Keratinocyte (primary cell): ENCODE results near the gene HSPBP1. TPM values are rescaled to one million over a fixed set of nuclear protein-coding genes. Genes with fewer than 3 reads are reported as not detected.

Experiments
- DNase-seq: peaks from one replicate; pipeline ENCODE4 v3.0.0-alpha.2; 2011; ENCODE audit warnings: low read depth, missing footprints, low spot score
- FAIRE-seq: peaks from 2 replicates; lab custom pipeline; 2011; peaks lifted over from hg19 to GRCh38; lab: Jason Lieb, UNC
- H2AFZ ChIP-seq: 2 replicates; pipeline ENCODE4 v1.6.0; 2012; ENCODE audit warnings: low read length, control low read depth, inconsistent platforms; ENCODE audit not compliant: control insufficient read depth
- H3K27ac ChIP-seq: 2 replicates; pipeline ENCODE4 v1.5.1; 2011; ENCODE audit warnings: low read length; ENCODE audit not compliant: control insufficient read depth, insufficient read depth
- H3K27me3 ChIP-seq: 3 replicates; pipeline ENCODE4 v1.6.0; 2011; ENCODE audit warnings: low read length; ENCODE audit not compliant: control insufficient read depth, insufficient read depth; ENCODE audit errors: extremely low read depth
- H3K36me3 ChIP-seq, 2 experiments: 2 replicates in 1 of 2; 3 replicates in 1 of 2; pipeline ENCODE4 v1.5.1; 2011; ENCODE audit warnings: low read length in 2 of 2, mild to moderate bottlenecking in 1 of 2; ENCODE audit not compliant: control insufficient read depth in 2 of 2, insufficient read depth in 2 of 2; ENCODE audit errors: extremely low read depth in 1 of 2
- H3K4me1 ChIP-seq: 3 replicates; pipeline ENCODE4 v1.5.1; 2011; ENCODE audit warnings: low read length; ENCODE audit not compliant: control insufficient read depth, insufficient read depth; ENCODE audit errors: extremely low read depth
- H3K4me2 ChIP-seq: 3 replicates; pipeline ENCODE4 v1.6.0; 2011; ENCODE audit warnings: low read depth, low read length; ENCODE audit not compliant: control insufficient read depth, insufficient read depth; ENCODE audit errors: extremely low read depth
- H3K4me3 ChIP-seq, 3 experiments: fragments of 200-600 bp in 1 of 3; sonication (generic) in 1 of 3; 2 replicates in 2 of 3; 3 replicates in 1 of 3; pipeline ENCODE4 v1.5.1; 2011 to 2016; ENCODE audit warnings: low read length in 3 of 3, mild to moderate bottlenecking in 3 of 3, control low read depth in 2 of 3, inconsistent platforms in 1 of 3, low read depth in 1 of 3, mixed read lengths in 1 of 3, mixed run types in 1 of 3, moderate library complexity in 1 of 3; ENCODE audit not compliant: control insufficient read depth in 2 of 3, insufficient read depth in 2 of 3; ENCODE audit errors: extremely low read depth in 1 of 3
- H3K79me2 ChIP-seq: 2 replicates; pipeline ENCODE4 v1.6.0; 2012; ENCODE audit warnings: low read length; ENCODE audit not compliant: control insufficient read depth, insufficient read depth
- H3K9ac ChIP-seq: 3 replicates; pipeline ENCODE4 v1.6.0; 2011; ENCODE audit warnings: low read length; ENCODE audit not compliant: control insufficient read depth, insufficient read depth; ENCODE audit errors: extremely low read depth
- H3K9me1 ChIP-seq: 3 replicates; pipeline ENCODE4 v1.6.0; 2011; ENCODE audit warnings: low read length; ENCODE audit not compliant: control insufficient read depth, insufficient read depth; ENCODE audit errors: extremely low read depth
- H3K9me3 ChIP-seq: 2 replicates; pipeline ENCODE4 v1.5.1; 2012; ENCODE audit warnings: low read depth, low read length; ENCODE audit not compliant: control insufficient read depth
- H4K20me1 ChIP-seq: 3 replicates; pipeline ENCODE4 v1.6.0; 2011; ENCODE audit warnings: low read length; ENCODE audit not compliant: control insufficient read depth, insufficient read depth; ENCODE audit errors: extremely low read depth
- EZH2 ChIP-seq: IDR thresholded peaks from one replicate; pipeline ENCODE4 v1.6.1; 2012; ENCODE audit warnings: inconsistent platforms, mild to moderate bottlenecking, low read length, moderate library complexity
- dilution Hi-C: fragments of 300-500 bp; cut with MboI; formaldehyde crosslinking; loops from one replicate; pipeline ENCODE4 v1.7.0; 2020; ENCODE audit warnings: low sequenced_read_pairs; ENCODE audit not compliant: extremely low pct_ligation_motif_present
- polyA plus RNA-seq, 5 experiments: library from polyadenylated mRNA; depleted of rRNA in 3 of 5; stranded (reverse) in 3 of 5; stranded (forward) in 1 of 5; unstranded in 1 of 5; fragments of >200 nt; gene quantifications; 1 replicate in 1 of 5; 2 replicates in 3 of 5; 3 replicates in 1 of 5; pipeline versions ENCODE4 v1.2.1 to v1.2.3, GENCODE V29; 2011 to 2012; ENCODE audit warnings: missing spikeins in 2 of 5, low read depth in 1 of 5, low replicate concordance in 1 of 5
- TF ChIP-seq, protein P1 (sequence below), 3 experiments: IDR thresholded peaks in 1 of 3; conservative IDR thresholded peaks in 1 of 3; optimal IDR thresholded peaks in 1 of 3; 2 replicates in 2 of 3; 3 replicates in 1 of 3; pipeline versions ENCODE3 to v1.5.1; 2011; ENCODE audit warnings: low read length in 3 of 3, mild to moderate bottlenecking in 3 of 3, moderate library complexity in 2 of 3, control low read depth in 1 of 3, inconsistent platforms in 1 of 3; ENCODE audit not compliant: insufficient read depth in 2 of 3; ENCODE audit errors: extremely low read depth in 1 of 3

HSPBP1 gene
- polyA plus RNA-seq, 1 donor (not counting 4 experiments of a cell fraction or from before 2014, with no cell fraction given): 20.2 TPM

DNA sequence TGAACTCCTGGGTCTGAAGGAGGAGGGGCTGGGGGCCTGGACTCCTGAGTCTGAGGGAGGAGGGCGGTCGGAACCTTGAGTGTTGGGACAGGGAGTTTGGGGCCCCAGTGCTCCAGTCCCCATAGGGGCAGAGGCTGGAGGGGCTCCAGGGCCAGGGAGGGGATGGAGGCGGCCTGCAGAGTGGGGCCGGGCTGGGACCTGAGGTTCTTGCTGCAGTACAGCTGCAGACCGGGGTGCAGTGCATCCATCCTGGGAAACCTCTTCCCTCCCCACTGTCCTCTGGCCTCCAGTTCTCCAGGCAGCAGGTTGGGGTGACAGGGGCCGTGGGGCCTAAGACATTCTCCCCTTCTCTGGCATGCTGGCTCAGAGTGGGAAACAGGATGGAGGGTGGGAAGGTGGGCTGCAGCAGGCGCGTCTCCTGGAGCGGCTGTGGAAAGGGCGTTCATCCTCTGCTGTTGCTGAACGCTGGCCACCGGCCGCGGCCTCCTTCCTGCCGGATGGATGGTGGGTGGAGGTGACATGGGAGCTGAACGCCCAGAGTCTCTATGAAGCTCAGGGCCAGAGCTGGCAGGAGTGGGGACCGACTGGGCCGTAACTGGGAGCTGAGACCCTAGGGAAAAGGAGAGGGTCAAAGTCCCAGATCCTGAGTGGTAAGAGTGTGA is 5.5 kb upstream of the HSPBP1 start:
- Histone ChIP-seq H3K4me2 (no peak overlapping the region), H4K20me1 (no peaks in the 10 kb centered on the region), H3K9ac (no peak overlapping the region), H2AFZ (no peak overlapping the region), H3K4me1 (peaks cover 9% of the 10 kb centered on the region), H3K79me2 (no peaks in the 10 kb centered on the region), H3K27ac (no peak overlapping the region), H3K36me3 (no peaks in the 10 kb centered on the region), H3K4me3 (no peak overlapping the region), H3K9me3 (no peaks in the 10 kb centered on the region), H3K9me1 (no peaks in the 10 kb centered on the region), H3K27me3 (no peaks in the 10 kb centered on the region)
- DNase-seq (no peak), FAIRE-seq (no peak)
- TF ChIP-seq, protein P1, sequence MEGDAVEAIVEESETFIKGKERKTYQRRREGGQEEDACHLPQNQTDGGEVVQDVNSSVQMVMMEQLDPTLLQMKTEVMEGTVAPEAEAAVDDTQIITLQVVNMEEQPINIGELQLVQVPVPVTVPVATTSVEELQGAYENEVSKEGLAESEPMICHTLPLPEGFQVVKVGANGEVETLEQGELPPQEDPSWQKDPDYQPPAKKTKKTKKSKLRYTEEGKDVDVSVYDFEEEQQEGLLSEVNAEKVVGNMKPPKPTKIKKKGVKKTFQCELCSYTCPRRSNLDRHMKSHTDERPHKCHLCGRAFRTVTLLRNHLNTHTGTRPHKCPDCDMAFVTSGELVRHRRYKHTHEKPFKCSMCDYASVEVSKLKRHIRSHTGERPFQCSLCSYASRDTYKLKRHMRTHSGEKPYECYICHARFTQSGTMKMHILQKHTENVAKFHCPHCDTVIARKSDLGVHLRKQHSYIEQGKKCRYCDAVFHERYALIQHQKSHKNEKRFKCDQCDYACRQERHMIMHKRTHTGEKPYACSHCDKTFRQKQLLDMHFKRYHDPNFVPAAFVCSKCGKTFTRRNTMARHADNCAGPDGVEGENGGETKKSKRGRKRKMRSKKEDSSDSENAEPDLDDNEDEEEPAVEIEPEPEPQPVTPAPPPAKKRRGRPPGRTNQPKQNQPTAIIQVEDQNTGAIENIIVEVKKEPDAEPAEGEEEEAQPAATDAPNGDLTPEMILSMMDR (optimal IDR thresholded peaks at IDR 0.05 in 1 of 3, IDR thresholded peaks at IDR 0.05 in 1 of 3, conservative IDR thresholded peaks at IDR 0.05 in 1 of 3; ENCODE audit: extremely low read depth in 1 of 3, insufficient read depth in 2 of 3, low read length in 3 of 3): no peak
- no peak for TF ChIP-seq EZH2
- dilution Hi-C loops: no loop called here

- no peaks in the 10 kb centered on the region for H4K20me1 ChIP-seq
- no peak overlapping the region for H3K9ac ChIP-seq
- FAIRE-seq: no peak
- H3K27ac ChIP-seq: no peak overlapping the region
- TF ChIP-seq, protein P1 (optimal IDR thresholded peaks at IDR 0.05 in 1 of 3, IDR thresholded peaks at IDR 0.05 in 1 of 3, conservative IDR thresholded peaks at IDR 0.05 in 1 of 3; ENCODE audit: extremely low read depth in 1 of 3, insufficient read depth in 2 of 3, low read length in 3 of 3): no peak
- TF ChIP-seq EZH2: no peak
- H3K4me2 ChIP-seq: no peak overlapping the region
- H3K27me3 ChIP-seq: no peaks in the 10 kb centered on the region
- H3K9me3 ChIP-seq: no peaks in the 10 kb centered on the region
- no peak for DNase-seq
- no peaks in the 10 kb centered on the region for H3K36me3 ChIP-seq
- H3K9me1 ChIP-seq: no peaks in the 10 kb centered on the region
- H3K79me2 ChIP-seq: peaks cover 1% of the 10 kb centered on the region
- dilution Hi-C loops: no loop called here
- peaks cover 10% of the 10 kb centered on the region for H3K4me1 ChIP-seq
- H3K4me3 ChIP-seq: no peak overlapping the region
- H2AFZ ChIP-seq: no peak overlapping the region
Observed at GRCh38 chr19:55284405-55285058, 4.6 kb upstream of the HSPBP1 start.
